ENCODE results near the gene SHANK2.

GRCh38 chr11:71221821-71222220 is 30.6 kb downstream of the SHANK2 start:
- TF ChIP-seq CTCF (IDR thresholded peaks at IDR 0.05 in 2 of 3, conservative IDR thresholded peaks at IDR 0.05 in 1 of 3; ENCODE audit: control insufficient read depth in 2 of 3, extremely low read depth in 1 of 3, insufficient read depth in 1 of 3, low read depth in 3 of 3, low read length in 3 of 3) (no peak), BCL3 (IDR thresholded peaks at IDR 0.05; ENCODE audit: borderline replicate concordance, insufficient read depth, low read depth, low read length, poor library complexity, severe bottlenecking) (no peak), YY1 (IDR thresholded peaks at IDR 0.05; ENCODE audit: low read depth, low read length) (no peak), NR2F1 (conservative IDR thresholded peaks at IDR 0.05) (no peak), EZH2 (IDR thresholded peaks at IDR 0.05; ENCODE audit: borderline replicate concordance, control insufficient read depth, low read depth, low read length) (no peak), PAX5 (IDR thresholded peaks at IDR 0.05; ENCODE audit: borderline replicate concordance, low read depth, low read length) (no peak), SIN3A (IDR thresholded peaks at IDR 0.05; ENCODE audit: low read depth, low read length) (no peak), JUND (IDR thresholded peaks at IDR 0.05; ENCODE audit: low read depth, low read length) (no peak), MAX (IDR thresholded peaks at IDR 0.05; ENCODE audit: low read depth, low read length) (no peak), SKIL (IDR thresholded peaks at IDR 0.05; ENCODE audit: low read depth, poor library complexity, severe bottlenecking) (no peak), HDAC2 (IDR thresholded peaks at IDR 0.05) (no peak), RCOR1 (conservative IDR thresholded peaks at IDR 0.05; ENCODE audit: low read depth, low read length) (no peak)

Data from GM12878 (cell line).